Activated naive CD8-positive, alpha-beta T cell treated with anti-CD3 and anti-CD28 coated beads, Interleukin-2, amount 50 U/mL, for 24 hours (primary cell): Measurements from ENCODE around the gene ABCB9.

ENCODE experiments used
- ATAC-seq: fragments of 150-1000 bp; cut with Tn5 transposase; one replicate; pipeline ENCODE4 v1.10.0; 2021
- DNase-seq: peaks from one replicate; pipeline ENCODE4 v3.0.0; 2021
- H3K27ac Mint-ChIP-seq: one replicate; pipeline ENCODE4 v1.8.0; 2021; ENCODE audit warnings: mild to moderate bottlenecking, mixed read lengths
- H3K27me3 Mint-ChIP-seq: one replicate; pipeline ENCODE4 v1.8.0; 2021; ENCODE audit warnings: mixed read lengths
- H3K36me3 Mint-ChIP-seq: one replicate; pipeline ENCODE4 v1.8.0; 2021; ENCODE audit warnings: low read depth, mixed read lengths
- H3K4me1 Mint-ChIP-seq: one replicate; pipeline ENCODE4 v1.8.0; 2021; ENCODE audit warnings: mixed read lengths
- H3K4me3 Mint-ChIP-seq: one replicate; pipeline ENCODE4 v1.8.0; 2021; ENCODE audit warnings: mild to moderate bottlenecking, moderate library complexity, mixed read lengths
- H3K9me3 Mint-ChIP-seq: one replicate; pipeline ENCODE4 v1.8.0; 2021; ENCODE audit warnings: mixed read lengths

Gene ABCB9

GRCh38 chr12:122980183-122981035 lies 14.1 kb upstream of the ABCB9 start, which contains the start of gene ARL6IP4:
Gene ARL6IP4, plus strand, starts transcription at chr12:122980681. Its CDS starts 459 bp downstream, at chr12:122981140.
- DNase-seq (peak; percentile 77), ATAC-seq (peak; percentile 71)
- Mint-ChIP-seq H3K36me3 (peaks cover 2% of the 10 kb centered on the region), H3K4me3 (peak within 1 kb of the TSS; percentile 88), H3K27me3 (no peaks in the 10 kb centered on the region), H3K9me3 (no peaks in the 10 kb centered on the region), H3K4me1 (peaks cover 61% of the 10 kb centered on the region), H3K27ac (peak within 1 kb of the TSS; percentile 92)

- no peak for ATAC-seq
- Mint-ChIP-seq H3K27me3 (no peaks in the 10 kb centered on the region), H3K4me3 (peak overlapping the region; percentile 88), H3K9me3 (no peaks in the 10 kb centered on the region), H3K4me1 (peaks cover 61% of the 10 kb centered on the region), H3K27ac (peak overlapping the region; percentile 92), H3K36me3 (peaks cover 2% of the 10 kb centered on the region)
- no peak for DNase-seq
These were observed 13.6 kb upstream of the ABCB9 start for GRCh38 chr12:122979908-122980182.

GRCh38 chr12:122979001-122979907 lies 13.0 kb upstream of the ABCB9 start:
- peaks cover 4% of the 10 kb centered on the region for H3K36me3 Mint-ChIP-seq
- H3K9me3 Mint-ChIP-seq: no peaks in the 10 kb centered on the region
- DNase-seq (no peak), ATAC-seq (no peak)
- peak overlapping the region; percentile 92 for H3K27ac Mint-ChIP-seq
- H3K27me3 Mint-ChIP-seq: peaks cover 2% of the 10 kb centered on the region
- peak overlapping the region; percentile 88 for H3K4me3 Mint-ChIP-seq
- H3K4me1 Mint-ChIP-seq: peaks cover 60% of the 10 kb centered on the region

- Mint-ChIP-seq H3K4me3 (no peak overlapping the region), H3K4me1 (peaks cover 59% of the 10 kb centered on the region), H3K27me3 (peaks cover 2% of the 10 kb centered on the region), H3K36me3 (peaks cover 4% of the 10 kb centered on the region), H3K27ac (peak overlapping the region; percentile 22), H3K9me3 (no peaks in the 10 kb centered on the region)
- ATAC-seq (no peak), DNase-seq (no peak)
These were observed 12.3 kb upstream of the ABCB9 start for GRCh38 chr12:122978507-122978955.

DNA sequence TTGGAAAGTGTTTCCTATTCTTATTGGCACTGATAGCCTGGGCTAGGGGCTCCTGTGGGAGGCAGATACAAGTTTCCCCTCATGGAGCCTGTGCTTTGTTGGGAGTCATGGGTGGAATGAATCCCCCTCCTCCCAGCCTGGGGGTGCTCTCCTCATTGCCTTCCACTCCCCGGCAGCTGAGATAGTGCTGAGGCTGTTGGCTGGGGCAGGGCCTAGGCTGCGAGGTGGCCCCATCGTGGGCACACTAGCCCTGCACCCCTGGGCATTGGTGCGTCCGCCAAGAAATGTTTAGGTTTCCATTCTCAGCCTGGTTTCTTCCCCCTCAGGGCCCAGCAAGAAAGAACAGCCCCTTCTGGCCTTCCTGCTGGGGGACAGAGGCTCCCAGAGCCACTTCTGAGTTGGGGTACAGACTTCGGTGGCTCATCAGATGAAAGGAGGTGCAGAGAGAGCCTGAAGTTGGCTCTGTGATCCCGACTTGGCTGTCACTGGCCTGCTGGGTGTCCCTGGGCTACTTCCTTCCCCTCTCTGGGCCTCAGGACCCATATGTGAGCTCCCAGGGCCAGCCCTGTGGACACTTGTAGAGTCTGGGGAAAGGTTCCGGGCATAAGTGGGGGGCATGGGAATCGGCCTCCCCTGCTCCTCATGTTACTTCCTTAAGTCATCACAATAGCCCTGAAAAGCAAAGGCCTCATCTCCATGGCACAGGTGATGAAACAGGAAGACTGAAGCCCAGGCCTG lies 11.6 kb upstream of the ABCB9 start:
- H3K27ac Mint-ChIP-seq: peak overlapping the region; percentile 22

DNA sequence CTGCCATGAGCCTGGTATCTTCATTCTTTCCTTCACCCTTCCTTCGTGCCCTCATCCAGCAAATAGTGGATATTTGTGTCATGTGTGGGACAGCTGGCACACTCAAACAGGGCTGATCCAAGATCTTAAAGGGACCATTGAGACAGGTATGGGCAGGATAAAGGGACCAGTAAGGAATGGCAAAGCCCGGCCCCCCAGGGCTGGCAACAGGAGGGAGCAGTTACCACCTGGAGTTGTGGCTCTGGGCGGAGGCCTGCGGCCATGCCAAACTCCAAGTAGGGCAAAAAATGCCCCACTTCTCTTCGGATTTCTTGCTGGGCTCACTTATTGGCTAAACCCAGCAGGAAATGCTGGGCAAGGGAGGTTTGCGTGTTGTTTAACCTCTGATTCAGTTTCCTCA lies 10.9 kb upstream of the ABCB9 start:
- Mint-ChIP-seq H3K9me3 (no peaks in the 10 kb centered on the region), H3K4me1 (peaks cover 48% of the 10 kb centered on the region), H3K27ac (no peak overlapping the region)

More for the DNA sequence above, 11.6 kb upstream of the ABCB9 start:
- DNase-seq (no peak), ATAC-seq (no peak)
- H3K9me3 Mint-ChIP-seq: no peaks in the 10 kb centered on the region
- H3K4me3 Mint-ChIP-seq: no peak overlapping the region
- peaks cover 54% of the 10 kb centered on the region for H3K4me1 Mint-ChIP-seq
- peaks cover 2% of the 10 kb centered on the region for H3K27me3 Mint-ChIP-seq
- peaks cover 4% of the 10 kb centered on the region for H3K36me3 Mint-ChIP-seq

DNA sequence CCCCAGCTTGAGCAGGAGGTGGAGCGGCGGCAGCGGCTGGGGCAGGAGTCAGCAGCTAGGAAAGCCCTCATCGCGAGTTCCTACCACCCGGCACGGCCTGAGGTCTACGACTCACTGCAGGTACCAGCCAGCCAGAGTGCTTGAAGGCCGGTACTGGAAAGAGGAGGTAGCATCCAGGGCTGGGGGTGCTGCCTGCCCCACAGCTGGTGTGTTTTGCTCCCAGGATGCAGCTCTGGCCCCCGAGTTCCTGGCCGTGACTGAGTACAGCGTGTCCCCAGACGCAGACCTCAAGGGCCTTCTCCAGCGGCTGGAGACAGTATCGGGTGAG lies 10.3 kb upstream of the ABCB9 start:
- Mint-ChIP-seq H3K9me3 (no peaks in the 10 kb centered on the region), H3K4me3 (peak overlapping the region; percentile 95), H3K27ac (peak overlapping the region; percentile 99)

More for the DNA sequence above, 10.9 kb upstream of the ABCB9 start:
- peaks cover 4% of the 10 kb centered on the region for H3K36me3 Mint-ChIP-seq
- ATAC-seq (no peak), DNase-seq (no peak)
- H3K4me3 Mint-ChIP-seq: peak overlapping the region; percentile 26
- peaks cover 2% of the 10 kb centered on the region for H3K27me3 Mint-ChIP-seq

GRCh38 chr12:122975790-122976647 lies 9.8 kb upstream of the ABCB9 start:
- DNase-seq (no peak), ATAC-seq (no peak)
- H3K27ac Mint-ChIP-seq: peak overlapping the region; percentile 99
- H3K9me3 Mint-ChIP-seq: no peaks in the 10 kb centered on the region
- H3K36me3 Mint-ChIP-seq: peaks cover 4% of the 10 kb centered on the region
- H3K4me1 Mint-ChIP-seq: peaks cover 41% of the 10 kb centered on the region
- H3K27me3 Mint-ChIP-seq: peaks cover 2% of the 10 kb centered on the region
- peak overlapping the region; percentile 95 for H3K4me3 Mint-ChIP-seq

More for the DNA sequence above, 10.3 kb upstream of the ABCB9 start:
- peaks cover 2% of the 10 kb centered on the region for H3K27me3 Mint-ChIP-seq
- H3K36me3 Mint-ChIP-seq: peaks cover 4% of the 10 kb centered on the region
- DNase-seq (no peak), ATAC-seq (no peak)
- peaks cover 43% of the 10 kb centered on the region for H3K4me1 Mint-ChIP-seq

DNA sequence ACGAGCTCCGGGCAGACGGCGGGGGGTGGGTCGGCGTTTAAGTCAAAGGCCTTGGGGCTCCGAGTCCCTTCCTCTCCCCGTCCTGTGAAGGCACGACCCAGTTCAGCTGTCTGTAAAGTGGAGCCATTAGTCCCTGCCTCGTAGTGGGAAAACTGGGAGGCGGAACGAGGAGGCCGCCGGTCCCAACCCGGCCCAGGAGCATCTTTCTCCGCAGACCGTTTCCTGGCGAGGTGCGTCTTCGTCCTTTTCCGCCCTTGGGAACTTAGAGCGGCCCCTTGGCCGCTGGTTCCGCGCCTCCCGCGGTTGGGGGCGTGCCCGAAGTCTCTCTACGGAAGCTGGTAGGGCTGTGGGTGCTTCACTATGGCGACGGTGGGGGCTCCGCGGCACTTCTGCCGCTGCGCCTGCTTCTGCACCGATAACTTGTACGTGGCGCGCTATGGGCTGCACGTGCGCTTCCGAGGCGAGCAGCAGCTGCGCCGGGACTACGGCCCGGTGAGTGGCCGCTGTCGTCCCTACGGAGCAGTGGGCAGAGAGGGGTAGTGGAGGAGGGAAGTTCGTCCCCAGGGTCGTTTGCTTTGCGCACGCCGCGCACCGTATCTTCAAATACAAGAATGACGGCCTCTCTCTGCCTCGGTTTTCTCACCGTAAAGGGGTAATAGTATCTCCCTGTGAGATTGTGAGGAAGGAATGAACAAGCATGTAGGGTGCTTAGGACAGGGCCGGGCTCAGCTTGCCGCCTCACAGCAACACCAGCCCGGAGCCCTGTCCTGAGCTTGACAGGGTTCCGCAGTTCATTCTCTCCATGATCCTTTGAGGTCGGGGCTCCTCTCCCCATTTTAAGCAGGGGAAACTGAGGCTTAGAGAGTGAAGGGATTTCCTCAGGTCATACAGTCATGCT lies 8.9 kb upstream of the ABCB9 start, which contains the start of gene OGFOD2:
Gene OGFOD2 (plus strand): TSS at position 353 of the 898 bp plus-strand sequence. CDS start 8 bp downstream, at position 361.
- Mint-ChIP-seq H3K36me3 (peaks cover 2% of the 10 kb centered on the region), H3K27me3 (peaks cover 2% of the 10 kb centered on the region), H3K27ac (peak within 1 kb of the TSS; percentile 99), H3K4me1 (peaks cover 40% of the 10 kb centered on the region), H3K9me3 (no peaks in the 10 kb centered on the region), H3K4me3 (peak within 1 kb of the TSS; percentile 95)
- DNase-seq (peak; percentile 94), ATAC-seq (peak; percentile 87)

DNA sequence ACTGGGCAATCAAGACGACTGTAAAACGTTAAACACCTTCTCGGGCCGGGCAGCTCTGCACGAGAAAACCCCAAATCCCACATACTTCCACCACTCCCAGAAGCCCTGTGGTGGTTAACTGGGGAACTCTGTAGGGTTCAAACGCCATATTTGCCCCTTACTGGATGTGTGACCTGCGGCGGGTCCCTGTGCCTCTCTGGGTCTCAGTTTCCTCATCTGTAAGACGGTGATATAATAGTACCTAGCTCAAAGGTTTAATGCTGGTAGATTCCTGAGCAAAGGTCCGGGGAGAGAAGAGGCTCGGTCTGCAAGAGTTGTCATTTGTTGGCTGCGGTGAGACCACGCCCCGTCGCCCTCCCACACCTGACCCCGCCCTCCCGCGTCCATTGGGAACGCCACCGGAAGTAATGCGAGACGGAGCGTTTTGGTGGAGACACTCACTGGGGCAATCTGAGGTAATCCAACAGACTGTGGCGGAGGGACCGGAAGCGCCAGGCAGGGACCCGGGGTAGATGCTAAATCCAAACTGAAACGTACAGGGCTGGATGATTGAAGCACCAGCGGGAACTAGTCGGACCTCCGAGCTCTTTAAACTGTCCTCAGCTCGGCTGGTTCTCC lies 8.1 kb upstream of the ABCB9 start:
- DNase-seq: peak; percentile 99
- Mint-ChIP-seq H3K27ac (peak overlapping the region; percentile 99), H3K36me3 (peaks cover 2% of the 10 kb centered on the region), H3K4me3 (peak overlapping the region; percentile 95), H3K27me3 (peaks cover 2% of the 10 kb centered on the region), H3K4me1 (peaks cover 33% of the 10 kb centered on the region), H3K9me3 (no peaks in the 10 kb centered on the region)
- ATAC-seq: peak; percentile 90

GRCh38 chr12:122969676-122970075 lies 3.4 kb upstream of the ABCB9 start:
- no peak overlapping the region for H3K27ac Mint-ChIP-seq
- peaks cover 14% of the 10 kb centered on the region for H3K4me1 Mint-ChIP-seq
- H3K36me3 Mint-ChIP-seq: peaks cover 2% of the 10 kb centered on the region
- H3K9me3 Mint-ChIP-seq: no peaks in the 10 kb centered on the region
- DNase-seq (no peak), ATAC-seq (no peak)
- peaks cover 2% of the 10 kb centered on the region for H3K27me3 Mint-ChIP-seq
- no peak overlapping the region for H3K4me3 Mint-ChIP-seq

GRCh38 chr12:122968104-122968503 lies 1.8 kb upstream of the ABCB9 start:
- Mint-ChIP-seq H3K27me3 (no peaks in the 10 kb centered on the region), H3K4me3 (no peak overlapping the region), H3K36me3 (no peaks in the 10 kb centered on the region), H3K27ac (no peak overlapping the region), H3K9me3 (no peaks in the 10 kb centered on the region), H3K4me1 (peaks cover 5% of the 10 kb centered on the region)
- DNase-seq: no peak
- no peak for ATAC-seq
